ENCODE results near the gene PCDHGA7.

DNA sequence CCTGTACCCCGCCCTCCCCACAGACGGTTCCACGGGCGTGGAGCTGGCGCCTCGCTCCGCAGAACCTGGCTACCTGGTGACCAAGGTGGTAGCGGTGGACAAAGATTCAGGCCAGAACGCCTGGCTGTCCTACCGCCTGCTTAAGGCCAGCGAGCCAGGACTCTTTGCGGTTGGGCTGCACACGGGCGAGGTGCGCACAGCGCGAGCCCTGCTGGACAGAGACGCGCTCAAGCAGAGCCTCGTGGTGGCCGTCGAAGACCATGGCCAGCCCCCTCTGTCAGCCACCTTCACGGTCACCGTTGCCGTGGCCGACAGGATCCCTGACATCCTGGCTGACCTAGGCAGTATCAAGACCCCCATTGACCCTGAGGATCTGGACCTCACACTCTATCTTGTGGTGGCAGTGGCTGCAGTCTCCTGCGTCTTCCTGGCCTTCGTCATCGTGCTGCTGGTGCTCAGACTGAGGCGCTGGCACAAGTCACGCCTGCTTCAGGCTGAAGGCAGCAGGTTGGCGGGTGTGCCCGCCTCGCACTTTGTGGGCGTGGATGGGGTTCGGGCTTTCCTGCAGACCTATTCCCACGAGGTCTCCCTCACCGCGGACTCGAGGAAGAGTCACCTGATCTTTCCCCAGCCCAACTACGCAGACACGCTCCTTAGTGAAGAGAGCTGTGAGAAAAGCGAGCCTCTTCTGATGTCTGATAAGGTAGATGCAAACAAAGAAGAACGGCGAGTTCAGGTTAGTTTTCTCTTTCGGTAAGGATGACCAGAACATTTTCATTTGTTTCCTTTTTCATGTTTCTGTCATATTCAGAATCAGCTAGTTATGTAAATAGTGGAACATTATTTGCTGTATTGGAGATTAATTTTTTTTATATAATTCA lies 16.3 kb upstream of the PCDHGA7 start:
- TF ChIP-seq, protein P1, sequence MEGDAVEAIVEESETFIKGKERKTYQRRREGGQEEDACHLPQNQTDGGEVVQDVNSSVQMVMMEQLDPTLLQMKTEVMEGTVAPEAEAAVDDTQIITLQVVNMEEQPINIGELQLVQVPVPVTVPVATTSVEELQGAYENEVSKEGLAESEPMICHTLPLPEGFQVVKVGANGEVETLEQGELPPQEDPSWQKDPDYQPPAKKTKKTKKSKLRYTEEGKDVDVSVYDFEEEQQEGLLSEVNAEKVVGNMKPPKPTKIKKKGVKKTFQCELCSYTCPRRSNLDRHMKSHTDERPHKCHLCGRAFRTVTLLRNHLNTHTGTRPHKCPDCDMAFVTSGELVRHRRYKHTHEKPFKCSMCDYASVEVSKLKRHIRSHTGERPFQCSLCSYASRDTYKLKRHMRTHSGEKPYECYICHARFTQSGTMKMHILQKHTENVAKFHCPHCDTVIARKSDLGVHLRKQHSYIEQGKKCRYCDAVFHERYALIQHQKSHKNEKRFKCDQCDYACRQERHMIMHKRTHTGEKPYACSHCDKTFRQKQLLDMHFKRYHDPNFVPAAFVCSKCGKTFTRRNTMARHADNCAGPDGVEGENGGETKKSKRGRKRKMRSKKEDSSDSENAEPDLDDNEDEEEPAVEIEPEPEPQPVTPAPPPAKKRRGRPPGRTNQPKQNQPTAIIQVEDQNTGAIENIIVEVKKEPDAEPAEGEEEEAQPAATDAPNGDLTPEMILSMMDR (IDR thresholded peaks at IDR 0.05): no peak
- TF ChIP-seq POLR2A (IDR thresholded peaks at IDR 0.05) (no peak), POLR2AphosphoS5 (IDR thresholded peaks at IDR 0.05) (no peak)
